Stimulated activated CD4-positive, alpha-beta T cell treated with anti-CD3 and anti-CD28 coated beads, Interleukin-15, amount 100 ng/mL, for 1 hour (primary cell): Measurements from ENCODE around the gene BCAS1.
"Not testable (repeated sequence)": the region's sequence is repeated elsewhere in the genome, so short reads cannot be mapped to it uniquely, and the experiment has no call there.

Experiments
- DNase-seq, 2 donors: peaks; one replicate each; pipeline ENCODE4 v3.0.0-alpha.2; 2020; ENCODE audit warnings: low read depth in 1 of 2, low spot score in 1 of 2

Gene BCAS1

GRCh38 chr20:53932655-53933192, 137.7 kb downstream of the BCAS1 start:
- DNase-seq = not testable (repeated sequence)

DNA sequence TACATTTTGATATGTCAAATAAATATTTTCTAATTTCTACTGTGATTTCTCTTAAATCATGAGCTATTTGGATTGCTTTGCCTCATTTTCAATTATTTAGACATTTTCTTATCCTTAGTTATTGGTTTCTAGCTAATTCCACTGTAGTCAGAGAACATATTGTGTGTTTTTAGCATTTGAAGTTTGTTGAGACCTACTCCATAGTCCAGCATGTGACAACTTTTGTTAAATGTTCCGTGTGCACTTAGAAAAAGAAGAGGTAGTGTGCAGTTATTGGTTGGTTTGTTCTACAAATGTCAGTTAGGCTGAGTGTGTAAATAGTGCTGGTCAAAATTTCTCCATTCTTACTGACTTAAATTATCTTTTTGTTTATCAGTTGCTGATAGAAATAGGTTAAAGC, 138.8 kb downstream of the BCAS1 start:
- no peak for DNase-seq

DNA sequence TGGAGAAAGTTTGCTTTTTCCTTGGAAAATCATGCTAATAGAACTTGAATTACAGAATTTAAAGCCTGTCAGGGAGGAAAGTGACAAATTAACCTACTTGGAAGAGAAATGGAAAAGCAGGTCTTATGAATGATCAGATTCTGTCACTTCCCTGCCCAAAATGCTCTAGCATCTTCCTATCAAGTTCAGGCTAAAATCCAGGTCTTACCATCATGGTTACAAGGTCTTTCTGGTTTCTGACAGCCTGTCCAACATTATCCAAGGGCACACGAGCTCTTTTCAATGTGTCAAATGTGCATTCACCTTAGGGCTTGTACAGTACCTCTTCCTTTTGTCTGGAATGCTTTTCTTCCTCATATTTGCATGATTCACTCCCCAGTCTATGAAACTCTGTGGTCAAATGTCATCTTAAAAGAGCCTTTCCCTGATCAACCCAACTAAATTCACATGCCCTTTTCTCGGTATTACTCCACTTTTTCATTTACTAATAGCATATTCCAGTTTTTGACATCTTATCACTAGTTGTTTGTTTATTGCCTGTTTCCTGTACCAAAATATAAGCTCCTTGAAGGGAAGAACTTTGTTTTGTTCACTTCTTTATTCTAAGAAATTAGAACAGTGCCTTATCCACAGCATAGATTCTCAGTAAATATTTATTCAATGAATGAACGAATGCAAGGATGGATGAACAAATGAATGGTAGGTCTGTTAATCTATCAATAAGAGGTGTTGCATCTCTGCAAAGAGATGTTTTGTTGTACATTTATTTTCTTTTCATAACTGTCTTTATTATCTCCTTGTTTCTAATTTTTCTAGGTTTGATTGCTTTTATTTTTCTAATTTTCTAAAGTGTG, 139.5 kb downstream of the BCAS1 start:
- DNase-seq = no peak

DNA sequence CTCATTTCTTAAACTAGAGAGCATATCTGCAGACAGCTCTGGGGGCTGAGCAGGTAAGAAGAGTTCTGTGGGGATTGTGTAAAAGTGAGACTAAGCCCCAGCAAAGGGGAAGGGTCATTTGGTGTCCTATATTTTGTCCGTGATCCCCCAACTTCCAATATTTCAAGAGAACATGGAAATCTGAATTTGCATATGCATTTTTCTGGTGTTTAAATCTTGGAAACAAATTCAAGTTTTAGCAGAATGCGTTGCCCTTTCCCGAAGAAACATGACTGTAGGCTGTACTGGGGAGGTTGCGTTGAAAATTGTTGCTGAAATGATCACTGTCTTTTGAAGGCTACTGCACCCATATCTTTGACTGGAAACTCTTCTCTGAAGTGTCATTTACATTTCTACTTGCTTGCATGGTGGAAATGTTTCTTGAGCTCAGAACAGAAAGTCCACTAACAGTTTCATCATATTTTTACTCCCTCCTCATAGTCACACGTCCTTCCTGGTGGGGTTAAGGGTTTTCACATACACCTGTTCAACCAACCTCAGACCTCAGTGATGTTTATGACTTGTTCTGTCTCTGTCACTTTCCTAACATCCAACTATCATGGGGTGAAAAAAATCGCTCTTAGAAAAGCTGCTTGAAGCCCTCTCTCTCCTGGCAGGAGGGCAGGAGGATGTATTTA, 140.3 kb downstream of the BCAS1 start:
- no peak for DNase-seq

DNA sequence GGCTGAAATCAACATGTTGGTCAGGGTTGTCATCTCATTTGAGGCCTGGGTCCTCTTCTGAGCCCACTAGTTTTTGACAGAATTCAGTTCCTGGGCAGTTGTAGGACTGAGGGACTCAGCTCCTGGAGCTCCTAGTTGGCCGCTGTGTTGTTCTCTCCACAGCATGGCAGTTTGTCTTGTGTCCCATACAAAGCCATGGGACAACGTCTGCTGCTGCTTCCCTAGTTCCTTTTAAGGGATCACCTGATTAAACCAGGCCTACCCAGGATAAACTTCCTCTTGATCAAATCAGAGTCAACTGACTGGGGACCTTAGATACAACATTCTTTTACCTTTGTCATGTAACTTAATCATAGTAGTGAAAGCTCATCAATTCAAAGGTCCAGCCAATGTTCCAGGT, 141.0 kb downstream of the BCAS1 start:
- no peak for DNase-seq

DNA sequence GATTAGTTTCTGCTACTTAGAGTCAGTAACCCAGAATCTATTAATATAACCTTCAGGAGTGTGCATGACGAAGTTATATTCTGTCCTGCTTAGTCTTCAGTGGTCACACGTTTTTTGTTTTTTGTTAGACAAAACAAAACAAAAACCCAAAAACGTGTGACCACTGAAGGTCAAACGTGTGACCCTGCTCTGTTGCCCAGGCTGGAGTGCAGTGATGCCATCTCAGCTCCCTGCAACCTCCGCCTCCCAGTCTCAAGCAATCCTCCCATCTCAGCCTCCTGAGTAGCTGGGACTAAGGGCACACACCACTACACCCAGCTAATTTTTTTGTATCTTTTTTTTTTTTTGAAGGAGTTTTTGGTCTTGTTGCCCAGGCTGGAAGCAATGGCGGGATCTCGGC, 142.4 kb downstream of the BCAS1 start:
- no peak for DNase-seq

GRCh38 chr20:53926428-53927028, 143.9 kb downstream of the BCAS1 start:
- no peak for DNase-seq

DNA sequence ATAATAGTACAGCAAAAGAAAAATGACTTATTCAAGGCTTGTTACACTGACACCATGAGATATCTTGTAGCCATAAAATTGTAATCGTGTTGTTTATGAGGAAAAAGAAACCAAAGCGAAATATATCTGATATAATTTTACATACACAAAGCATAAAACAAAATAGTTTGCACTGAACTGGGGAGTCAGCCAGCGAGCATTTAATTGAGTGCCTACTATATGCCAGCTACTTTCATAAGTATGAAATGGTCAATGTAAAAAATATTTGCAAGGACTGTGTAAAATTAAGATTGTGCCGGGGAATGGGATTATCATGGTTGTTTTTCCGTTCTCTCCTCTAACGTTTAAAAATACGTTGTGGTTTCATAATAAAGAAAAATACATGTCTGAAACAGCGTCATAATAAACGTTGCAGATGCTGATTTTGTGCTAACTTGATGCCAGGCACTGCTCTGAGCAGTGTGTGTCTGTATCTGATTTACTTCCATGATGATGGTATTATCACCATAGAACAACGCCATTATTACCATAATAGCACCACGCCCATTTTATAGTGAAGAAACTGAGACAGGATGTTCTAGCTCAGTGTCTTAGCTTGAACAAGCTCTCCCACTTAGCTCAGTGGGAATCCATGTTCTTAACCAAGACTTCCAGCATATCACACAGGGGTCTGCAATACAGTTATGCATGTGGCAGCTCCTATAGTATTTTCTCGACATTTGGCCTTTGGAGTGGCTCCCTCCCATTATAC, 144.6 kb downstream of the BCAS1 start:
- no peak for DNase-seq

DNA sequence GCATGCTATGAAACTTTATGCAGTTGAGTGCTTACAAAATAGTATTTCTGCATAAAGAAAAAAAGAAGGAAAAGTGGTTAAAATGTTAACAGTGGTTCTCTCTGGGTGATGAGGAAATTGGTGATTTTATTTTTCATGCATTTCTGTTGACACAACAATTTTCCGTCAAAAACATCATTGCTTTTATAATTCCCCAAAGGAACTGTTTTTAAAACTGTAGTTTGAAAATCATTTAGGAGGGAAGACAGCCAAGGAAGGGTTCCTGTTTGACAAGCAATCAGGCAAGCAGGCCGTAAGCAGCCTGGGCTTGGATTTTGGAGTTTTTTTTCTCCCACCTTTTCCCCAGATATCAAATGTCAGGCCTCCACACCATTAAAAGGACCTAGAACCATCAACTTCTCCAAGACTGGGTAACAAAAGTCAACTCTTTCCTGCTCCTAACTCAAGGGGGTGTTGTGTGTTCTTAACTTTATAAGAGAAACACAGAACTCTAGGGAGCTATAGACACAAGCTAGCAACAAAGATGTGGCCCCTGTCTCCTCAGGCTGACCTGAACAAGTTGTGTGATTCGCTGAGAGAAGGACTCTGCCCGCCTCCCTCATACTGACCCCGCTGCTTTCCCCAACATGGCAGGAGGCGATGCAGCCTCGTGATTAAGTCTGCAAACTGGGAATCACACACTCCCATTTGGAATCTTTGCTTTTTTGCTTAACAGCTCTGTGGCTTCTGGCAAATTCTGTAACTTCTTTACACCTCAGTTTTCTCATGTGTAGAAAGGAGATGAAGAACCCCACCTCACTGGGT, 146.6 kb downstream of the BCAS1 start:
- DNase-seq = no peak

GRCh38 chr20:53922901-53923314, 147.5 kb downstream of the BCAS1 start:
- no peak for DNase-seq

DNA sequence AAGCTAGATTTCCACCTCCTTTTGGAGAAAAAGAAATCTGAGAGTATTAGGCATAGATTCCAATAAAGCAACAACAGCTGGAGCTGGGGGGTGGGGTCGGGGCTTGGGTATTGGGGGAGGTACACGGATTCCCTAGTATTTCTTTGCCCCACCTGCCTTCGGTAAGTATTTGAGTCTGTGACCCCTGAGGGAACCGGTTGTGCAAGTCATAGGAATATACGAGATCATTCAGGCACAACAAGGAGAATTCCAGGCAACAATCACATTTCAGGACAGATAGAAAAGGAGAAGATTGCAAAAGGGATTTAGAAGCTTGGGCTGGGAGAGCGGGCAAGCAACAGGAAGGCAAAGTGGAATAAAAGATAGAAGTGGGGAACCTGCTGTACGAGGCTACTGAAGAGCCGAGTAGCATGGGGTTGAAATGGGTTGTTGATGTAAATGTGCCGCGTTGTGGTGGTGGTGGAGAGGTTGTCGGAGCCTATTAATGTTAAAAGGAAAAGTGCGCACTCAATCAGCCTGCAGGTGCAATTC, 148.9 kb downstream of the BCAS1 start:
- no peak for DNase-seq

DNA sequence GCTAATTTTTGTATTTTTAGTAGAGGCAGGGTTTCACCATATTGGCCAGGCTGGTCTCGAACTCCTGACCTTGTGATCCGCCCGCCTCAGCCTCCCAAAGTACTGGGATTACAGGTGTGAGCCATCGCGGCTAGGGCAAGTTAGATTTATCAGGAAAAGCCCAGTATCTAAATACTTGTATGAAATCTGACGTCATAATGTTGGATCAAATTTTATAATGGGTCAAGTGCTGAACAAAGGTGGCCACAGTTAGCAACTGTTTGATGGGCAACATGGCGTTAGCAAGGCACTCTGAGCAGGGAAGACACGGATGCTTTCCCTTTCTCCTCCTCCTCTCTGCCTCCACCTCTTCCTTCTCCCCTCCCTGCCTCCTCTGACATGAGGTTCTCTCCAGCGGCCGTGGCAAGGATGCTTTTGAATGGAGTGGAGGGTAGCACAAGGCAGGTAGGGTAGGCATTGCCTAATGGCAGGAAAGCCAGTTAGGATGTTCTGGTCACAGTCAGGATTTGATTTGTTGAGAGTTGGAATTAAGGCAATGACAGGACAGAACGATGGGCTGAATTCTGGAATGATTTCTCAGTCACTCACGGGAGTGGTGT, 149.6 kb downstream of the BCAS1 start:
- no peak for DNase-seq

DNA sequence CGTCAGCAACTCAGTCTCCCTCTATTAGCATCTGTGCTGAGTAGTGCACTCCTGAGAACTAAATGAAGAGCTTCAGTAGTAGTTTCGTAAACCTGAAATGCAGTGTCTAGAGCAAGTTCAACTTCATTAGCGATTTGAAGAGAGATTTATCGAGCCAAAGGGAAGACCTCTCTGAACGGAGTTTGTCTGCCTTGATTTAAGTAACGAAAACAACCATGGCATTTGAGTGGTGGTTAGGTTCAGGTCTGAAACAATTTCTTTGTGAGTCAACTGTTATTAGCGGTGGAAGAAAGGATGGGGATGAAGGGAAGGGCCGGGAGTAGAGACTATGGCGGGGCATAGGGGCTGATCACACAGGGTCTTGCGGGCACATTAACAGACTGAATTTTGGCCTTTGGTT, 150.5 kb downstream of the BCAS1 start:
- DNase-seq = no peak

- DNase-seq = no peak
Observed at GRCh38 chr20:53918949-53919361, 151.4 kb downstream of the BCAS1 start.

DNA sequence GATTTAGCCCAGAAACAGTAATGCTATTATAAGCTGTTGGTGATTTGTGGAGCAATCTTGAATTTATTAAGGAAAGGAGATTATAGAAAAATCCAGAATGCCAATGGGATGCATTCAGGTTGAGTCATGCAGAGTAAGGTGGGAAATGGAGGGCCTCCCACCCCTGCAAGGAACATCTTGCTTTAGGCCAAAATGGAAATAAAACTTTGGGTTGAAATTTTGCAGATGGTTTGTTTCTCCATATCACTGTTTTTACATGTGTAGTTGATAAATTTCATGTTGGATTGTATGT, 152.4 kb downstream of the BCAS1 start:
- no peak for DNase-seq

GRCh38 chr20:53917145-53918019, 153.0 kb downstream of the BCAS1 start:
- DNase-seq = no peak

DNA sequence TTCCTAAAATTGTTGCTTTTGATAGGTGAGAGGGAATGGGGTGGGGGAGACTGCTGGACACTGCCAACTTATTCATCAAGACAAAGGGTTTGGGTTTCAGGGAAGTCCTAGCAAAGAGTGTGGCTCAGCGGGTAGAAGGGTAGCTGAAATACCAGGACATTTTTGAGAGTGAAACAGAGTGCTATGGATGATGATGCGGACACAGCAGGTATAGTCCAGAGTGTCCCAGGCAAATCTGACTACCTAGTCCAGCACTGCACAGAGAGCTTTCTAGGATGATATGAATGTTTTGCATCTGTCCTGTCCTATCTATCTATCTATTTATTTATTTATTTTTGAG, 154.3 kb downstream of the BCAS1 start:
- no peak for DNase-seq

GRCh38 chr20:53915446-53916172, 154.8 kb downstream of the BCAS1 start:
- peak; percentile 84 to 93 for DNase-seq
